ENCODE results near the gene CFAP74.

CFAP74 gene, protein sequence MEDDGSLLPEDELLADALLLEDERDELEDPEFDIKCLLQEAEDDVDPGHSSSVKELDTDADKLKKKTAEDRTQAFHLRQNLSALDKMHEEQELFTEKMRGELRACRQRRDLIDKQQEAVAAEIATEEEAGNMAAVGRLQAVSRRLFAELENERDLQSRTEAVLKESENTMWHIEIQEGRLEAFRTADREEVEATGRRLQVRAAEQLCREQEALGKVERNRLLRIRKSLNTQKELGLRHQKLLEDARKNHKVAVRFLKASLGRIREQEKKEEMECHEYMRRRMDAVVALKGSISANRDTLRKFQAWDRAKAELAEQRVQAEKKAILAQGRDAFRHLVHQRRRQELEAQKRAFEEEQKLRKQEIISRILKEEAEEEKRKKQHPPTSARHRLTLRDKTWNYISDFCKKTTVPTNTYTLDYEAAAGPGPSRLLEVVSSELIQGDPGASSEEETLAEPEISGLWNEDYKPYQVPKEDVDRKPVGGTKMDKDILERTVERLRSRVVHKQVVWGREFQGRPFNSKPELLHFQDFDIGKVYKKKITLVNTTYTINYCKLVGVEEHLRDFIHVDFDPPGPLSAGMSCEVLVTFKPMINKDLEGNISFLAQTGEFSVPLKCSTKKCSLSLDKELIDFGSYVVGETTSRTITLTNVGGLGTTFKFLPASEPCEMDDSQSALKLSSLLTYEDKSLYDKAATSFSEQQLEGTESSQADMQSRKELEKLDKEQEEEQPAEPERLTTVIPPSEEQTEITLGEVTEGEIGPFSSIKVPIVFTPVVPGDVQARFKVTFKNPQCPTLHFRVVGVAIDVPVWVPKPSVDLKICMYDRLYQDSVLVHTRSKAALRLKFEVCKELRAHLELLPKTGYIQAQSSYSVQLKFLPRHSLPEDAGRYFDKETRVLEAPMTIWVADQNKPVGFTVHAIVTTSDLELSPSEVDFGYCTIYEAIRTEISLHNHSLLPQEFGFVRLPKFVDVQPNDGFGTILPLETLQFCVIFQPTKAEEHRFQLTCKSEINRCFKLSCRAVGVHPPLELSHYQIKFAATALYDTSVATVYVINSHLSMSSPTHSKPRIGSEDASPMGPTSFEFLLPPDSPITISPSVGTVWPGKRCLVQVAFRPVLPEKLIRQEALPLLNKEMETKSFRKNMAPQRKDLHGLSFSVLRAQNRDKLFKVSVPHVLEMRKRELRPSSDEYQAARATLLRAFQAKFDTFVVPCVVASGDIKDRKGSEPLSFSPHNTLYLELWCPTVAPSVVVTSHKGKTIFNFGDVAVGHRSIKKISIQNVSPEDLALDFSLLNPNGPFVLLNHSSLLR (N-terminal part only)

DNA sequence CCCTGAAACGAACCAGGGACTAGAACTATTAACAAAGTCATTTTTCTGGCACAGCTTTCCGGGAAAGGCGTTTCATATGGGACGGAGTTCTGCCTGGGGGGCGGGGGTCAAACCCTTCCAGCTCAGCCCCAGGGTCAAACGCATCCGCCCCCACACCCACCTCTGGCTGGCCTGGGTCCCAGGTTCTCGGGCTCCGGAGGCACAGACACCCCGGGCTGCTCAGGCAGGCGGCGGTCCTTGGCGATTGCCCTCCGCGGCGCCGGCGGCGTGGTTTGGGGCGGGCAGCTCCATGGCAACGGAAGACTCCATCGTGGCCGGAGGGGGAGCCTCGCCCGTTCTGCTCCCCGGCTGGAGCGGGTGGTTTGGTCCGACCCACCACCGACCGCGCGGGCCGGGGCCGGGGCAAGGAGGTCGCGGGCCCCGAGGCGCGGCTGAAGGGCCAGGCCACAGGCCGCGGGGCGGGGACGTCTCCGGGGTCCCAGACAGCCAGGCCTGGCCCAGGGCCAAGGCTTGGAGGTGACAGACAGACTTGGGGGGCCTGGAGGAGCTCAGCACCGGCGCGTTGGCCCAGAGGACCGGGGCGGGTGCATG, at the start of gene CFAP74:
CFAP74 (minus strand) TSS at position 246 of the 591 bp plus-strand sequence. CDS start 12,830 bp downstream, outside the sequence.
- in situ Hi-C loops (cut with MboI; ENCODE audit: low sequenced_read_pairs), result no loop called here

DNA sequence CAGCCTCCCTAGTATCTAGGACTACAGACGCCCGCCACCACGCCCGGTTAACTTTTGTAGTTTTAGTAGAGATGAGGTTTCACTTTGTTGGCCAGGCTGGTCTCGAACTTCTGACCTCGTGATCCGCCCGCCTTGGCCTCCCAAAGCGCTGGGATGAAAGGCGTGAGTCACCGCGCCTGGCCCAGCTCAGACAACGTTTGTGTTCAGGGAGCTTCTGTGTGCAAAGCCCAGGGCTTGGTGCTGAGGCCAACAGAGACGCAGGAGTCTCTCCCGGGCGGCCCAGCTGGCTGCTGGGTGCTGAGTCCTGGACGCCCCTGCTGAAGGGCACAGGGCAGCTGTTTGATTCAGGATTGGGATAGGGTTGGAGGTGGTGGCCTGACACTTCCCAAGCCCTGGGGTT, 49.6 kb upstream of the CFAP74 start:
- in situ Hi-C loops (cut with MboI; ENCODE audit: low sequenced_read_pairs), result no loop called here

DNA sequence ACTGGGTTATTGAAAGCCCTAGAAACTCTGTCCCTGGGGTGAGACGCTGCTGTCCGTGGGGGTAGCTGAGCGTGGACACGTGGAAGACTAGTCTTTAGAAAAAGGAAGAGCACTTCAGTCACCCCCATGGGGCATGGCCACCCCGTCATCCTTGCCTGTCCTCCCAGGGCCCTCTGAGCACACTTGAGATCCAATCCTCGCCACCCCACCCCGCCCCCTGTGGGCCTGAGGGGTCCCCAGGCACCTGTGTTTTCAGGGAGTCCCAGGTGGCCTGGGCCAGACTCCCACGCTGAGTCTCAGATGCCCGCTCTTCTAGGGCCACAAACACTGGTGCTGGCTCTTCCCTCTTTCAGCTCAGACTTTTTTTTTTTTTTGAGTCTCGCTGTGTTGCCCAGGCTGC, 49.2 kb upstream of the CFAP74 start:
- in situ Hi-C loops (cut with MboI; ENCODE audit: low sequenced_read_pairs), result no loop called here

DNA sequence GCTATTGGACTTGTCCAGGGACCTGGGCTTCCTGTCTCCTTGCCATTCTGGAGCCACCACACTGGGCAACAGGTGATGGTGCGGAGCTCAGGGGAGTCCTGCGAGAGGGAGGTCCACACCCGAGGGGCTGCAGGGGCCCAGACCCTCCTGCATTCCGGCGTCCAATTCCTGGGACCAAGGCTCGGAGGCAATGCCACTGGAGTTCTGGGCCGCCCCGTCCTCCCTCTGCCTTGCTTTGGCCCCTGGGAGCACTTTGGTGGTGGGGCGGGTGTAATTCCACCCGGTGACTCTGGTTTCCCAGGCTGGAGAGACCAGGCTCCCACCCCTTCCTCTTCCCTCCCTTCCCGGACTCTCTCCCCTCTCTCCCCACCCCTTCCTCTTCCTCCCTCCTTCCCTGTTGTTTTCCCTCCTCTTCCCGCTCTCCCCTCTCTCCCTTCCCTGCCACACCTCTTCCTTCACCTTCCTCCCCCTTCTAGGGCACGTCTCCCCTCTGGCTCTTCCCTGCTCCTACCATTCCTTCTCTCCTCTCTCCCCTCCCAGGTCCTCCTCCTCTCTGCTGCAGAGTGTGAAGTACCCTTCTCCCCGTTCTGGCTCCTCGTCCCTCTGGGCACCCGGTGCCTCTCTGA, 48.6 kb upstream of the CFAP74 start:
- in situ Hi-C loops (cut with MboI; ENCODE audit: low sequenced_read_pairs), result no loop called here

DNA sequence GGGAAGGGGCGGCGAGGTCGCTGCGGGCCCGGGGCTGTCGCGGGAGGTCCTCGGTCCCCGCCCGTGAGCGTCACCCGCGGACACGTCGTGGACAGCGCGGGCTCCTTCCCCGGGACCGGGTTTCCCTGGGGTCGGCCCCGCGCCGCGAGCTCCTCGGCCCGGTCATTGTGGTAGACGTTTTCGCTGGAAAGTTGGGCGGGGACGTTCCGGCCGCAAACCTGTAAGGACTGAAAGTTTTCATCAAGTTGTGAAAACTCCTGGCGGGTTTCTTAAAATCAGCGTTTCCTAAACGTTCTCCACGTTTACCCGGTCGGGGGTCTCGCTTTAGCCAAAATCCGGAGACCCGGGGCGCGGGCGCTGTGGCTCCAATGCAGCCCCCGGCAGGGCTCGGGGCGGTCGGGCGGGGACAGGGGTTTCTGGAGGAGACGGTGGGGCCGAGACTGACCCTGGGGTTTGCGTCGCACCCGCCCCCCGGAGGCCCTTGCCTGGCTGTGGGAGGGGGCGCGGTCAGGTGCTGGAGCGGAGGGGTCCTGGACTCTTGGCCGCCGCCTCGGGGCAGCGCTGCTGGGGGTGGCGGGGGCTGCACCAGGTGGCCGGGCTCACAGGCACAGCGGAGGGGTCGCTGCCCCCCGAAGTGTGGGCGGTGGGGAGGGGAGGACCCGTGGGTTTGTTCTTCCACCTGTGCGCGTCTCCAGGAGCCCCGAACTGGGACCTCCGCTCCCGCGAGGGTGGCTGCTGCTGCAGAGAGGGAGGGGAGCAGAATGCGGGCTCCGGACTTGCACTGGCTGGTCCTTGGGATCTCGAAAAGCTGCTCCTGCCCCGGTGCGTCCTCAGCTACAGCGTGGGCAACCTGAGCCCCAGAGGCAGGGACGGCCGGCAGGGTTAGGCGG, 47.5 kb upstream of the CFAP74 start:
- in situ Hi-C loops (cut with MboI; ENCODE audit: low sequenced_read_pairs), result no loop called here

DNA sequence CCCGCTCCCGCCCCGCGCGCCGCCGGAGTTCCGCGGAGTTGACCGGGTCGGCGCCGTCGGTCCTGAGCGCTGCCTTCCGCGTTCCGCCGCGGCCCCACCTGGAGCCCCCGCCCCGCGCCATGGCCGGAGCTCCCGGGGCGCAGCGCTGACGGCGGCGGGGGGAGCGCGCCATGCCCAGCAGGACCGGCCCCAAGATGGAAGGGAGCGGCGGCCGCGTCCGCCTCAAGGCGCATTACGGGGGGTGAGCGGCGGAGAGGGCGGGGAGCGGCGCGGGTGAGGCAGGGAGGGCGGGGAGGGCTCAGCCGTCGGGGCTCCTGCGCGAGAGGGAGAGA, 46.8 kb upstream of the CFAP74 start:
- in situ Hi-C loops (cut with MboI; ENCODE audit: low sequenced_read_pairs), result no loop called here

DNA sequence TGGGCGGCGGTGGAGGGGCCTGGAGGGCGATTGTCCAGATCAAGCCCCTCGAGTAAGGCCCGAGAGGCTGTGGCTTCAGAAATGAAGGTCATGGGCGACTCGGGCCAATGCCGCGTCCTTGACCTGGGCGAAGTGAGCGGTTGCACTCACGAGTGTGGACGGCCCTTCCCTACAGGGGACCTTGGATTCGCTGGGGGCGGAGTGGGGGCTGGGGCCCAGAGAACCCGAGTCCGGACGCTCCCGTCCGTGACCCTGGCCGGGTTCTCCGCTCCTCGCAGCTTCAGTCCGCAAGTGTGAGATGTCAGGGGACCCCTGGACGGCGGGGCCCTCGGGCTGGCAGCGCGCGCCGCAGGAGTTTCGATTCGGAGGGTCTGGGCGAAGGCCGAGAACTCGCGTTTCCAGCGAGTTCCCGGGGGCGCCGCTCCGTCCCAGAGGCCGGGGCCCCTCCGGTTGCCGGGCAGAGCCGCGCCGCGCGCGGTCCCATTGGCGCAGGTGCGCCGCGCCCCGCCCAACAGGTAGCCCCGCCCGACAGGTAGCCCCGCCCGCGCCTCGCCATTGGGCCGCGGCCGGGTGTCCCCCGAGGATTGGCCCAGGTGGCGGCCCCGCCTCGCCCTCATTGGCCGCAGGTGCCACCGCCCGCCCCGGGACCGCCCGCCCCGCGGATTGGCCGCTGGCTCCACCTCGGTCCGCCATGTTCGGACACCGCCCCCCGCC, 46.3 kb upstream of the CFAP74 start, which contains the start of gene PRKCZ:
PRKCZ (plus strand) TSS at position 694 of the 714 bp plus-strand sequence. CDS start 220 bp downstream, outside the sequence.
- in situ Hi-C loops (cut with MboI; ENCODE audit: low sequenced_read_pairs), result loop anchor here (10.0 kb wide), 1 partner anchor 85 kb away; no protein-coding TSS in a partner anchor

DNA sequence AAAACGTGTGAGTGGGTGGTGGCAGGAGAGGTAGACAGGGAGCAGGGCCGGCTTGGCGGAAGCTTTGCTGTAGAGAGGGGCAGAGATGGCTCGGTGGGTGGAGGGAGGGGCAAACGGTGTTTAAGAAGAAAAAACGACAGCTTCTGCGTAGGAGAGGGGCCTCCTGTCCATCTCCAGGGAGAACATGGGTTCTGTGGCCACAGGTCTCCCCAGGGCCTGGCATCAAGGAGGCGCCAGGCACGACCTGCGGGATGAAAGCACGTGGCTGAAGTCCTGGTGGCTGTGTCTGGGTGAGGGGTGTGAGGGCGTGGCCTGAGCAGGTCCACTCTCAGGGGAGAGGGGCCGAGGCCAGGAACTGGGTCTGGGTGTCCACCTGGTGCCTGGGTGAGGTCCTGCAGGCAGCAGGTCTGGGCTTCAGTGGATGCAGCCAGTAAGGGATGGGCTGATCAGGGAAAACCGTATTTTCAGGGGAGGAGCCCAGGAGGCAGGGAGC, 45.7 kb upstream of the CFAP74 start:
- in situ Hi-C loops (cut with MboI; ENCODE audit: low sequenced_read_pairs), result loop anchor here (10.0 kb wide), 1 partner anchor 84 kb away; no protein-coding TSS in a partner anchor

DNA sequence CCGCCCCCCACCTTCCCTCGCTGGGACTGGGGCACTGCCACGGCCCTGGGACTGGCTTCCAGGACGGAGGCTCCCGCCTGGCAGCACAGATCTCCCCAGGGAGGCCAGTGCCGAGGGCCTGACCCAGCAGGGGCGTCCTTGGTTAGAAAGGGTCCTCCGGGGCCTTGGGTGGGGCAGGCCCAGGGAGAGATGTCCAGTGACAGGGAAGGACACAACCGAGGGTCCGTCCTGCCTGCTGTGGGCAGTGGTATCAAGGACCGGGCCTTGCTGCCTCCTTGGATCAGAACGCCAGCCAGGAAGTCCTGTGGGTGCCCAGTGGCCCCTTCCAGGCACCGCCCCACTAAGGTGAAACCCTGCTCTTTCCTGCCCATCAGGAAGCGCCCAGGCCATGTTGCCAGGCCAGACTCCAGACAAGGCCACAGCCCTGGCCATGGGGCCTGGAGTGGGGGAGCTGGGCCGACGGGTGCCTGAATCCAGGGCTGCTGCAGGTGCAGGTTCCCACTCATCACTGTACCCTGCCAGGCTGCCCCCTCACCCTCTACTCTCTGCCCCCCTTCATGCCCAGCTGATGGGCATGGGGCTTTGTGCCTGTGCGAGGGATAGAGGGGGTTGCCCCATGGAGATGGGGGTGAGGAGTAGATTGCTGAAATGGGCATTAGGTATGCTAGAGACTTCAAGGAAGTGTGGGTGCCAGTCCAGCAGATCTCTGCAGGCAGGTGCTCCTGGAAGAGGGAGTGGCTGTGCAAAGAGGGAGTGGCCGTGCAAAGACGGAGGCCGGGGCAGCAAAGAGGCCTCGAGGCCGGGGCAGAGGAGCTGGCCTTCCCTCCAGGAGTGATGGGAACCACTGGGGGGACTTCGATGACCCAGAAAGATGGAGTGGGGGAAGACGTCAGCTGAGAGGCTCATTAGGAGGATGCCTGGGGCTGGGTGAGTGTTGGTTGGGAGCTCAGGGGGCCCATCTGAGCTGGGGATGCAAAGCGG, 44.5 kb upstream of the CFAP74 start:
- in situ Hi-C loops (cut with MboI; ENCODE audit: low sequenced_read_pairs), result loop anchor here (10.0 kb wide), 1 partner anchor 83 kb away; no protein-coding TSS in a partner anchor

DNA sequence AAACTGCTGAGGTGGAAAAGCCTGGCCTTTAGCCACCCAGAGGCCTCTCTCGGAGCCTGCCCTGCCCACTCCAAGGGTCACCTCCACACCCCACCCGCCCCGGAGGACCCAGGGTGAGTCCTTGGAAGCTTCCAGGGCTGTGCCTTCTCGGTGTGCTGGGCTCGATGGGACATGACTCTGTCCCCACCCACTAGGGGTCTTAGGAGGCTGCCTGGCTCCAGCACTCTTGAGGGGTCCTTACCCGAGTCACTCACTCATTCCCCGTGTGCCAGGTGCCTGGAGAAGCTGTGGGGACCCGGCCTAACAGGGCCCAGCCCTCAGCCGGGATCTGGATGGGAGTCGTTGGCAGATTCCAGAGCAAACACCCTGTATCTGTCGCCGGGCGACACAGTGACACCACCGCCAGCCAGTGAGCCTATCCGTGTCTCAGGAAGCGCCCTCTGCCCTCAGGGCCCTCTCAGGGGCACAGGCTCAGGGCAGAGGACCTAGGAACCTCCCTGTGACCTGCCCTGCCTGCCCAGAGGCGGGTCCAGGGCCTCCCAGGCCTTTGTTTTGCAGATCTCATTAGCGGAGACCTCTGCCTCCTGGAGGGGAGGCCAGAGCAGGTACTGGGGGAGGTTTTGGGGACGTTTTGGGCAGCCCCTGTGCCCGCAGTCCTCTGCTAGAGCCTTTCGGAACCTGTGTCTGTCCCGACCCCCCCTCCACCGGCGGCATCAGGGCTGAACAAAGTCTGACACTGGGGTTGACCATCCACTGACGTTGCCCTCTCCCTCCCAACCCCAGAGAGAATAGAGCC, 43.6 kb upstream of the CFAP74 start:
- in situ Hi-C loops (cut with MboI; ENCODE audit: low sequenced_read_pairs), result loop anchor here (10.0 kb wide), 1 partner anchor 82 kb away; no protein-coding TSS in a partner anchor

DNA sequence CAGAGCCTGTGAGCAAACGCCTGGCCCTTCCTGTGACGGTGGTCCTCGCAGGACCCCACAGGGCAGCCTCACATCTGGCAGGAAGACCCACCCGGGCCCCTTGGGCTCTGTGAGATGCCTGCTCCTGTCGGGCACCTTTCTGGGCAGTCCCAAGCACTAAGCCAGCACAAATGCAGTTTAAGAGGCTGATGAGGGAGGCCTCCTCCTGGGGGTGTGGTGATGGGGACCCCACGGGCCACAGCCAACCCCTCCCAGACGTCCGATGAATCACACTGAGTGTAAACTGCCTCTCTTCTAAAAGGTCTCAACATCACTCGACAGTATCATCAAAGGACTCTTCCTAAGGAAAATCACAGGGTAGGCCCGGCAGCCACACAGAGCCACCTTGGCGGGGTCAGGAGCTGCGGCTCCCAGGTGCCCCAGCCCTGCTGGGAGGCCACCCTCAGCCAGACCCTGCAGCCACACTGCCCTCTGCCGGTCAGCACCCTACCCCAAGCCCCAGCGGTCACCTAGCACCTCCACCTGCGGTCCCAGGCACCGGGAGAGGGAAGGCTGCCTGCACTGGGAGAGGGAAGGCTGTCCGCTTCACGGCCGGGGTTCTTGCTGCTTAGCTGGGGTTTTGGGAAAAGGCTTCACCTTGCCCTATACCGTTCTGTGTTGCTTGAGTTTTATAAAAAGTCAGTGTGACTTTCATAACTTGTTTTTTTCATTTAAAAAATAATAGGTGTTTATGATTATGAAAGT, 42.8 kb upstream of the CFAP74 start:
- in situ Hi-C loops (cut with MboI; ENCODE audit: low sequenced_read_pairs), result loop anchor here (10.0 kb wide), 1 partner anchor 82 kb away; no protein-coding TSS in a partner anchor

DNA sequence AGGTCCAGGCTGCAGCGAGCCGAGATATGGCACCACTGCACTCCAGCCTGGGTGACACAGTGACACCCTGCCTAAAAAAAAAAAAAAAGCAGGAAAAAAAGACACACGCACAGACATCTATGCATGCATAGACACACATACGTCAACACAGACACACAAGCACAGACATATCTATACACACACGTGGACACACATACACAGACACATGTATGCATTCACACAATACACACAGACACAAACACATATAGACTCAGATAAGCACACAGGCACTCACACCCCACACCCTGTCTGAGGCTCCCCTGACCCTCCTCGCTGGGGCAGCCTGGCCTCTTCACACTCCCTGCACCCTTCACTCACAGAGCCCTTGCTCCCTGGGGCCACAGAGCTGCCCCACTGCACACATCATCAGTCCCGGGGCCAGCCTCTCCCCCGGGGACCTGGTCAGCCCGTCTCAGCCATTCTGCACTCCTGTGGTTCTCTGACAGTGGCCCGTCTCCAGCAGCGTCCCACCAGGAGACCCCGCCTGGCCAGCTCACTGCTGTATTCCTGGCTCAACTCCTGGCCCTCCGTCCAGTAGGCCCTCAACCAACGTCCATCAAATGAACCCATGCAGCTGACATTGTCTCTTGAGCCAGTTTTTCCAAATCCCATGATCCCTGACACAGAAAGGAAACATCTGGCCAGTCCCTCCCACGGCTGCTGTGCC, 42.0 kb upstream of the CFAP74 start:
- in situ Hi-C loops (cut with MboI; ENCODE audit: low sequenced_read_pairs), result loop anchor here (10.0 kb wide), 1 partner anchor 81 kb away; no protein-coding TSS in a partner anchor

DNA sequence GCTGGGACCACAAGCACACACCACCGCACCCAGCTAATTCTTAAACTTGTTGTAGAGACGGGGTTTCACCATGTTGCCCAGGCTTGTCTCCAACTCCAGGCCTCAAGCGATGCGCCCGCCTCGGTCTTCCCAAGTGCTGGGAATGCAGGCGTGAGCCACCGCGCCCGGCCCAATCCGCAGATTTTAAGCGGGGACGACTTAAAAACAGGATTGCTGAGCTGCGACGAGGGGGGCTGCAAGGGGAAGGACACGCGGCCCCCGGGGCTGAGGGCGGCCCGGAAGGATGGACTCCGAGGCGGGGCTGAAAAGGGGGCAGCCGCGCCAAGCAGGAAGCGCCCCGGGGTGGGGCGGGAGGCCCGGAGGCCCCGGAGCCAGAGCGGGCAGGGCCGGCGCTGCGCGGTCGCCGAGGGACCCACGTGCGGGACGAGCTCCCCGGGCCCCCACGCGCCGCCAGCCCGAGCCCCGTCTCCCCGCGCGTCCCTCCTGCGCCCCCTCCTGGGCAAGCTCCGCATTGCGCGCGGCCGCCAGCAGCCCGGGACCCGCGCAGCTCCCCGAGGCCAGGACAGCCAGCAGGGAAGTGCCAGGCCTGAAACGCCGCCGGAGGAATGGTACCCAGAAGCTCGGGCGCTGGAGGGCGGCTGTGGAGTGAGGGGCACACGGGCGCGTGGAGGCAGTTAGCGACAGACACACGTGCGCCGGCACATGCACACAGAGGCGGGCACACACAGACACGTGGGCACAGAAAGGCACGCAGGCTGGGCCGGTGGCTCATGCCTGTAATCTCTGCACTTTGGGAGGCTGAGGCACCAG, 41.1 kb upstream of the CFAP74 start:
- in situ Hi-C loops (cut with MboI; ENCODE audit: low sequenced_read_pairs), result loop anchor here (10.0 kb wide), 1 partner anchor 80 kb away; no protein-coding TSS in a partner anchor

DNA sequence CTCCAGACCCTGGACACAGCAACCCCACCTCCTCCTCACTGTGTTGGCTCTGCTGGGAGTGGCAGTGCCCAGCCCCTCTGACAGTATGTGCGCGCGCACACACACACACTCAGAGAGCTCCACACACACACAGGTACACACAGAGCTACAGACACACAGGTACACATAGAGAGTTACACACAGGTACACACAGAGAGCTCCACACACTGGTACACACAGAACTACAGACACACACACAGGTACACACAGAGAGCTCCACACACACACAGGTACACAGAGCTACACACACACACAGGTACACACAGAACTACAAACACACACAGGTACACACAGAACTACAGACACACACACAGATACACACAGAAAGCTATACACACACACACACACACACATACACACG, 40.3 kb upstream of the CFAP74 start:
- in situ Hi-C loops (cut with MboI; ENCODE audit: low sequenced_read_pairs), result loop anchor here (10.0 kb wide), 1 partner anchor 79 kb away; no protein-coding TSS in a partner anchor

All from HL-60/S4 treated with phorbol 12-myristate 13-acetate at 8.2 ng/mL for 4 days and 3 days (cell line).